ENCODE measurements around the gene CYTIP.

CYTIP gene

DNA sequence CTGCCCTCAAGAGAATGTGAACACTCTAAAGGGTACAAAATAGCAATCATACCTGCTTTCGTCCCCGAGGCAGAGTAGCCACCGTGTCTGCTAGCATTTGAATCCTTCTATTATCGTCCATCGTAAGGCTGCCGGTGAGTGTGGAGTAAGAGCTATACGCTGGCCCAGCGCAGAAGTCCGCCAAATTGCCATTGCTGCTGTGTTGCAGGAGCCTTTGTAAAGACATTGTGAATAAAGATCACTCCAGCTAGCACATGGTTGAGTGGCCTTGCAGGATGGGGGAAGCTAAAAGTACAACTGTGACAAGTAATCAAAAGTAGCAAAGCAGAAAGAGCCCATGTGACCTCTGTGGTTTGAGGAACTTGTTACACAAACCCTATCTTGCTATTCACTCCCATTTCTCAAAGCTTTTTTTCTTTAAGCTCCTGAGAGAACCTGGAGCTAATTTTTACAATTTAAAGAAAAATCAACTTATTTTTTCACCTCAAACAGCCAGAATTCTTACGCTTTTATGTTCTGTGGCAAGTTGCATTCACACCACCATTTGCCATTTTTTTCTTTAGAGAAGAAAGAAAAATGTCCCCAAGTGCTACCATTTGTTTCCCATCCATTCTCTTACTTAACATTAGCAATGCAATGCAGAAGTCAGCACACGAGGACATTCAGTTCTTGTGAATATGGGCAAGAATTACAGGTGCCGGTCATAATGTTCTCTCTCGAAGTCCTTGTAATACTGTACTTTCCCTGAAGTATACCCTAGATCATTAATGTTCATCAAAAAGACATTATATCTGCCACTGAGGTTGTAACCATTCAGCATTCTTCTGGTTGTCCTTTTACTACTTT lies at the start of gene CYTIP:
TSS of gene CYTIP (minus strand) at position 295 of the 846 bp plus-strand sequence. CDS start at position 226, 69 bp downstream.
- no peak for DNase-seq

DNA sequence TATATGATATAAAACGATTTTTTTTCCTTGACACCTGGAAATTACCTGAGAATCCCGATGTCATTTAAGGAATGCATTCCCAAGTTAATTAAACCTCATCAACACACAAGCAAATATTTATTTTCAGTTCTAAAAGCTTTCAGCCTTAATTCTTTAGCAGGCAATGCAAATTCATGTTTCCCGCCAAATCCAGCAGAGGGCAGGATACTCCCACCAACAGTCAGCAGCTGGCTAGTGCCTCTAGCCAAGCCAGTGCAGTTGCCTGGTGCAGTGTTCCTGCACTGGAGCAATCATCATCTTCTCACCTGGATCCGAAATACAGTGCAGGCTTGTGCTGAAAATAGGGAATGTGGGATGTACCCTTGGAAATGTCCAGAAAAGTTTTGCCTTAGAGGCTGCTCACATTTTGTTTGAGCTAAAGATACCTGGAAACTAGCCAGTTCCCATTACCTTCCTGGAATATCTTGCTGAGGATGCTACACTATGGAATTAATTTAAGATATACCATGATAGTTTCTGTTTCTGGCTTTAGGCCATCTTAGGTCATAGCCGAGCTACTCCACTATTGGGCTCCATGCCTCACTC lies 48.4 kb upstream of the CYTIP start:
- peak; percentile 71 for DNase-seq

DNA sequence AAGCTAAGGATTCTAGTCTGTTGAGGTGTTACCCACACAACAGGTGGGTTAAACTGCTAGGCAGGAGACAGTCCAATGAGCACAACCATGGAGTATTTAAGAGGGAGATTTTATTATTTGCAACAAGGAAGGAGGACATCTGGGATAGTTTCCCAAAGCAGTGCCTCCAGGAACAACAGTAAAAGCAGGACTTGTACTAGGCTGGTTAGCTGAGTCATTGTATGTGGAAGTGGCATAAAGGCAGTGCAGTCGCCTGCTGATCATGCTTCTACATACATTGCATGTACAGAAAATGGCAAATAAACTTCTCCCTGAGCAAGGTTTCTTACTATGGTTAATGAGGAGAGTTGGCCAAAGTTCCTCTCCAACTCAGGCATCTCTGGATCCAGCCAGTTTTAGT lies 46.1 kb upstream of the CYTIP start:
- DNase-seq, result no peak

DNA sequence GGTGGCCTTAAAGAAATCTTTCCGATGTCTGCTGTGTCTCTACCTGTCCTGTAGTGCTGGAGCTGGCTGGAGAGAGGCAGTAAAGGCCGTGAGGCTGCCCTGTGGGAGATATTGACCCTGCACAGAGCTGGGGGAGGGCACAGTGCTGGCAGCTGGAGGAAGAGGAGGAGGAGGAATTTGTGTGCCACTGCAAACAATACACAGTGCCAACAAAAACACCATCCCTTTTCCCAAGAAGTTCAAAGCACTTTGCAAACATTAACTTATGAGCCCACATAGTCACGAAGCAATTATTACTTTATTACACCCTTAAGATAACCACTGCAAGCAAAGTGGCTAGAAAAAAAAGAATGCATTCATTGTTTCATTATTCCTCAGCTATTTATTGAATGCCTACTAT lies 45.0 kb upstream of the CYTIP start:
- no peak for DNase-seq

DNA sequence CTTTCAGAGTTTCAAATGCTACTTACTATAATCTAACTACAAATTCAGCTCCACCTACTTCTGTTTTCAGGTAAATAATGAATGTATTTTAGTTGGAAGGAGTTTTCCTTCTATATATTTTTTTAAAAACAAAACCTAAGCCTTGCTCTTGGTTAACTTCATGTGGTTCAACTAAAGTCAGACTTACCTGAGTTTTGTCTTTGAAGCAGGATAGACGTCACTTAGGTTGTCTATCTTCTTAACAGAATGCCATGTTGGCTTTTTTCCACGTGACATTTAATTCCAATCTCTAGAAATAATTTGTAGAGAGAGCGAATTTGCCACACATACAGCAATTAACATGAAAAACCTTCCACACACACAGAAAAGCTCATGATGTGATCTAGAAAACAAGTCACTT lies 43.9 kb upstream of the CYTIP start:
- no peak for DNase-seq

GRCh38 chr2:157487271-157487610 lies 43.4 kb upstream of the CYTIP start:
- DNase-seq, result no peak

GRCh38 chr2:157486596-157487270 lies 42.8 kb upstream of the CYTIP start:
- peak; percentile 47 for DNase-seq

DNA sequence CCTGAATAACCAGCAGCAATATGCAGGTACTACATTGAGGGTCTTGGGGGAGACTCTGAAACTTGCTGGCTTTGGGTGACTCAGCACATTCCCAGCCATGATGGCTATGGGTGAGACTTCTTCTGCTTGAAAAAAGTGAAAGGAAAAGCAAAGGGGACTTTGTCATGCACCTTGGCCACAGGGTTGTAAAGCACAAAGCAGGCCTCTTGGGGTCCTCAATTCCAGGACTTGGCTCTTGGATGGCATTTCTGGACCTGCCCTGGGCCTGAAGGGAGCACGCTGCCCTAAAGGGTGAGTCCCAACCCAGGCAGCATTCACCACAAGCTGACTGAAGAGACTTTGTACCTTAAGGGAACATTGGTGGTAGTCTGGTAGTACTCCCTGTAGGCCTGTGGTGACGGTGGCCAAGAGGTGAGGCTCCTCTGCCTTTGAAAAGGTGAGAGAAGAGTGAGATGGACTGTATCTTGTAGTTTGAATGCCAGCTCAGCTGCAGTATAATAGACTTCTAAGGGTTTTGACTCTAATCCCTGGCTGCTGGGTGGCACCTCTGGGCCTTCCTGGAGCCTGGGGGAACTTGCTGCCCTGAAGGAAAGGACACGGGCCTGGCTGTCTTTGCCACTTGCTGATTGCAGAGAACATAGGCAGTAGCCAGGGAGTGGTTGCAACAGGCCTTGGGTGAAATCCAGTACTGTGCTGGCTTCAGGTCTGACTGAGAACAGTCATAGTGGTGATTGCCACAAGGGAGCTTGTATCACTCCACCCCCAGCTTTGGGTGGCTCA lies 36.5 kb upstream of the CYTIP start:
- DNase-seq, result peak; percentile 64

- no peak for DNase-seq
These were observed 35.5 kb upstream of the CYTIP start for GRCh38 chr2:157479081-157480027.

DNA sequence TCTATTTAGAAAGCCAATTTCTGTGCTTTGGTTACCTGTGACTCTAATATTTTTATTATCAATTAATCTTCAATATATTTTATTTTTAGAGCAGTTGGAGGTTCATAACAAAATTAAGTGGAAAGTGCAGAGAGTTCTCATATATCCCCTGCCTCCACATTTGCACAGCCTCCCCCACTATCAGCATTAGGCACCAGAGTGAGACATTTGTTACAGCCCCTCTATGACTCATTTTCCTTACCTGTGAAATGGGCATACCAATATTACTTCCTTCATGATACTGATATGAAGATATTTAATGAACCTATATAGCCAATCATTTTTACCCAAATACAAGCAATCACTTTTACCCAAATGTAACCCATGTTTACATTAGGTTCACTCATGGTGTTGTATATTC lies 34.0 kb upstream of the CYTIP start:
- no peak for DNase-seq

DNA sequence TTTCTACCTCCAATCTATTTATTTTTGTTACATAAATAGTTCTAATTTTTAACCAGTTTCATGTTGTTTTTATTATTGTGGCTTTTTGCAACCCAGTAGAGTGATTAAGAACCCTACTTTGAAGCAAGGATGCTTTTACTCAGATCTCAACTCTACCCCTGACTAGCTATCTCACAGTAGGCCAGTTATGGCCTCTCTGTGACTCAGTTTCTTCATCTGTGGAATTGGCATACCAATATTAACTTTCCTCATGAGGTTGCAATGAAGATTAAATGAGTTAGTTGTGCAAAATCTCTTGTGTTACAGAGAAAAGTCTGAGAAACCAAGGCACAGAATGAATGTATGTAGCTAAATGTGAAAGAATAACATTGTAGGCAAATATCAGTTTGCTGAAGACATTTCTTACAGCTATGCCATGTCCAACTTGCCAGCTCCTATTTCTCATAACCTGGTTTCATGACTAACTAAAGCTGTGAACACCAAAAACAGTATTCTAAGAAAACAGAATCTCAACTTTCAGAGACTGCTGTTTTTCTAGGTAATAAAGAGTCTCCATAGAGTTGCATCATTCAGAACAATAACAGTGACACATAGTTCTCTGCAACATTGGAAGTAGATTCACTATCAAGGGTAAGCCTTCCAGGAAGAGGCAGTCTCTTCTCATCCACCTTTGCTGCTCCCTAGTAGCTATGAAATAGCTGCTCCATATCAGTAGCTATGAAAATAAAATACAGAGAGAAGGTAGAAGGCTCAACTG lies 33.2 kb upstream of the CYTIP start:
- peak; percentile 49 for DNase-seq

DNA sequence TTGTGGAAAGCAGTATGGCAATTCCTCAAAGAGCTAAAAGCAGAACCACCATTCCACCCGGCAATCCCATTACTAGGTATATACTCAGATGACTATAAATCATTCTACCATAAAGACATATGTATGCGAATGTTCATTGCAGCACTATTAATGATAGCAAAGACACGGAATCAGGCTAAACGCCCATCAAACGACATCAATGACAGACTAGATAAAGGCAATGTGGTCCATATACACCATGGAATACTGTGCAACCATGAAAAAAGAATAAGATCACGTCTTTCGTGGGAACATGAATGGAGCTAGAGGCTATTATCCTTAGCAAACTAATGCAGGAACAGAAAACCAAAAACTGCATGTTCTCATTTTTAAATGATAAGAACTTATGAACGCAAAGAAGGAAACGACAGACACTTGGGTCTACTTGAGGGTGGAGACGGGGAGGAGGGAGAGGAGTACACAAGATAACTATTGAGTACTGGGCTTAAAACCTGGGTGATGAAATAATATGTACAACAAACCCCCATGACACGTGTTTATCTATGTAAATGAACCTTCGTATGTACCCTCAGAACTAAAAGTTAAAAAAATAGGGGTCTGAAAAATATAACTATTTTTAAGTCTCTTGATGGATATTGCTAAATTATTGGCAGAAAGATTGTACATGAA lies 32.0 kb upstream of the CYTIP start:
- DNase-seq, result no peak

DNA sequence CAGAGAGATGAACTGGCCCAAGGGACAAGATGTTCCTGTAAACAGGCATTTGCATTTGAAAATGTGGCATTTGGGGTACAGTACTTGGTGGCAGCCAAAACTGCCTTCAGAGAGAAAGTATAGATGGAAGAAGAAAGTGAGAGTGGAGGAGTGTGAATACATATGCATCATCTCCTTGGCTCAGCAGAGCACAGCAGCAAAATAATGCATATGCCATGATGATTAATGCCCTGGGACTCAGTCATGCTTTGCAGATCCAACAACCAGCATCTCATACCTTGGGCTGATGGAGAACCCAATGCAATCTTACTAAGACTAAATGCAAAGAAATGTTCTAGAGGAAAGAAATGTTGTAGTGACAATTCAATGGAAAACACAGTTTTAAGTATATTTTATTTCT lies 29.7 kb upstream of the CYTIP start:
- DNase-seq, result peak; percentile 28

DNA sequence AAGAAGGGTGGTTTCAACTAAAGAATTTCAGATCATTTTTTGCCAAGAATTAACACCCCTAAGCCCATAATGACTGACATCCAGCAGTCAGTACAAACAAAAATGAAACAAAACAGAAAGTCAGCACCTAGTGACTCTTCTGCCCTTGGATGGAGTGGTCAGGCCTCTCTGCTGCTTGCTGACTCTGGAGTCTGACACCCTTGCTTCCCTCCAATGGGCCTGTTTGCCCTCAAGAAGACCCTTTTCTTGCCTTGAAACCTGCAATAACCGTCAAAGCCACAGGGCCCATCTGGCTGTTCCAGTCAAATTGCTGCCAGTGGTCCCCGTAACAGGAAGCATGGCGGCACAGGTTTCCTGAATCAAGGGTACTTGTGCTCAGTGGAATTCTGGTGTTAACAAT lies 27.2 kb upstream of the CYTIP start:
- DNase-seq, result no peak

GRCh38 chr2:157470321-157470720 lies 26.4 kb upstream of the CYTIP start:
- DNase-seq, result no peak

- DNase-seq, result peak; percentile 28
These were observed 25.8 kb upstream of the CYTIP start for GRCh38 chr2:157469726-157470125.

DNA sequence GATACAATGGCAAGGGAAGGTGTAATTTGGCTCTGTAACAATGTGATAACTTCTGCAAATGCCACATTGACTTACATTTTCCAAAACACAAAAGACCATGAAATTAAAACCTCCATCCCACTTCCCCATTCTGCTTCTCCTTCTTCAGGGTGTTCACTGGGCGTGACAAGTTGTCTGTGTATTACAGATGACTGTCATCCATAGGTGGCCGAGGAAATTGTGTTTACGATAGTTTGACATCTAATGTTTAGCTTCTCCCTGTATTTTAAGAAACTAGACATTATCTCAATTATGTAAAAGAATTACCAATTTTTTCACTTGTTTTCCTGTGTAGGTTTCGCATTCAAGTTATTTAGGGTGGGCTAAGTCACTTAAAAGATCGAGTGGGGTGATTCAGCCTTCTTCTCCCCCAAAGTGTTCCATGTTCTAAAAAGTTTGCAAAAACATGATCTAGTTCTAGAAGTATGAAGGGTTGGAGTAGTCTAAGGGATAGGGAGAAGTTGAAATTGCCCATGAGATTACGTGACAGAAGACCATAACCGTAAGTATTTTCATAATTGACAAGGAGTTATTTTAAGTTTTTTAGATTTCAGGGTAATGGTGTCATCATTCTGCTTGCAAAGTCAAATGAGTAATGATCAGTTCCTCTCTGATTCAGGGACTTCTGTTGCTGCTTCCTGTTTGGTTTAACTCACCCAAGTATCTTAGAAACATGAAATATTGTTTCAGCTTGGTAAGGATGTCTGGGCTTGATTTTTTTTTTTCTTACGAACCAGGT lies 25.2 kb upstream of the CYTIP start:
- peak; percentile 90 for DNase-seq

GRCh38 chr2:157466764-157467163 lies 22.9 kb upstream of the CYTIP start:
- no peak for DNase-seq

- no peak for DNase-seq
These were observed 21.7 kb upstream of the CYTIP start for GRCh38 chr2:157465554-157465953.

GRCh38 chr2:157463002-157463401 lies 19.1 kb upstream of the CYTIP start:
- no peak for DNase-seq
